Right lung (tissue), 10 donors: ENCODE data around the gene AP2A1. TPM values are rescaled to one million over a fixed set of nuclear protein-coding genes. Genes with fewer than 3 reads are reported as not detected.
A peak's percentile ranks its signal among the peaks of the same experiment; 100 is the strongest.
"Not testable (repeated sequence)": the region's sequence is repeated elsewhere in the genome, so short reads cannot be mapped to it uniquely, and the experiment has no call there.

Experiments
- DNase-seq, 2 donors: peaks; one replicate each; pipeline ENCODE4 v3.0.0-alpha.2; 2013
- long read RNA-seq, 8 donors: transcript quantifications; one replicate each; lab custom pipeline, GENCODE V29; 2026
- polyA plus RNA-seq, 5 donors: library from polyadenylated mRNA; unstranded; fragments of 120-200 nt; gene quantifications; one replicate each; pipeline versions ENCODE4 v1.2.1 to v1.2.3, GENCODE V29; 2013; ENCODE audit warnings: inconsistent platforms in 1 of 5, low replicate concordance in 1 of 5; ENCODE audit not compliant: insufficient read length in 5 of 5, insufficient read depth in 1 of 5

AP2A1 gene
- polyA plus RNA-seq = 10 to 100 TPM; 47.8 to 87.2 (median 57.3) TPM
- long read RNA-seq, donor 1, transcript AP2A1-208 (1 exons, 2,238 nt) = major isoform, 24 of 159 reads
- long read RNA-seq, donor 1, transcript AP2A1-201 (23 exons, 3,388 nt) = minor isoform, 9 of 159 reads
- long read RNA-seq, donor 1, partial matches to known transcripts = 121 of 159 reads
- long read RNA-seq, donor 1, other reads (novel, unspliced or antisense) = 5 of 159 reads
- long read RNA-seq, donor 2, transcript AP2A1-208 (1 exons, 2,238 nt) = major isoform, 8 of 11 reads
- long read RNA-seq, donor 2, partial matches to known transcripts = 0 of 11 reads
- long read RNA-seq, donor 2, other reads (novel, unspliced or antisense) = 0 of 11 reads
- long read RNA-seq, donor 3, transcript AP2A1-208 (1 exons, 2,238 nt) = major isoform, 26 of 33 reads
- long read RNA-seq, donor 3, partial matches to known transcripts = 6 of 33 reads
- long read RNA-seq, donor 3, other reads (novel, unspliced or antisense) = 0 of 33 reads
- long read RNA-seq, donor 4, transcript AP2A1-208 (1 exons, 2,238 nt) = major isoform, 15 of 27 reads
- long read RNA-seq, donor 4, partial matches to known transcripts = 9 of 27 reads
- long read RNA-seq, donor 4, other reads (novel, unspliced or antisense) = 0 of 27 reads
- long read RNA-seq, donor 5, transcript AP2A1-201 (23 exons, 3,388 nt) = minor isoform, 8 of 43 reads
- long read RNA-seq, donor 5, transcript AP2A1-208 (1 exons, 2,238 nt) = major isoform, 17 of 43 reads
- long read RNA-seq, donor 5, partial matches to known transcripts = 18 of 43 reads
- long read RNA-seq, donor 5, other reads (novel, unspliced or antisense) = 0 of 43 reads
- long read RNA-seq, donor 6, transcript AP2A1-201 (23 exons, 3,388 nt) = minor isoform, 7 of 25 reads
- long read RNA-seq, donor 6, transcript AP2A1-208 (1 exons, 2,238 nt) = major isoform, 18 of 25 reads
- long read RNA-seq, donor 6, partial matches to known transcripts = 0 of 25 reads
- long read RNA-seq, donor 6, other reads (novel, unspliced or antisense) = 0 of 25 reads
- long read RNA-seq, donor 7, transcript AP2A1-208 (1 exons, 2,238 nt) = major isoform, 16 of 101 reads
- long read RNA-seq, donor 7, partial matches to known transcripts = 53 of 101 reads
- long read RNA-seq, donor 7, other reads (novel, unspliced or antisense) = 27 of 101 reads
- long read RNA-seq, donor 8, partial matches to known transcripts = 5 of 7 reads
- long read RNA-seq, donor 8, other reads (novel, unspliced or antisense) = 0 of 7 reads

DNA sequence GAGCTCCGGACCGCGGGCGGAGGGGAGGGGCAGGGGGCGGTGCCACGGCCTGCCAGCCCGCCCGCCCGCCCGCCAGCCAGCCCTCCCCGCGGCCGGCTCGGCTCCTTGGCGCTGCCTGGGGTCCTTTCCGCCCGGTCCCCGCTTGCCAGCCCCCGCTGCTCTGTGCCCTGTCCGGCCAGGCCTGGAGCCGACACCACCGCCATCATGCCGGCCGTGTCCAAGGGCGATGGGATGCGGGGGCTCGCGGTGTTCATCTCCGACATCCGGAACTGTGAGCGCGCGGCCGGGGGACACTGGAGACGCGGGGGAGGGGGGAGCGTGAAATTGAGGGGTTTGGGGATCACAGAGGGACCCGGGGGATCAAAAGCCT lies at the start of gene AP2A1:
Gene AP2A1, plus strand, starts transcription at position 72 of the 370 bp plus-strand sequence. Its CDS starts 133 bp downstream, at position 205.
- DNase-seq = no peak

- peak; percentile 35 to 46 for DNase-seq
Measured at GRCh38 chr19:49718511-49718910, 48.3 kb upstream of the AP2A1 start.

DNA sequence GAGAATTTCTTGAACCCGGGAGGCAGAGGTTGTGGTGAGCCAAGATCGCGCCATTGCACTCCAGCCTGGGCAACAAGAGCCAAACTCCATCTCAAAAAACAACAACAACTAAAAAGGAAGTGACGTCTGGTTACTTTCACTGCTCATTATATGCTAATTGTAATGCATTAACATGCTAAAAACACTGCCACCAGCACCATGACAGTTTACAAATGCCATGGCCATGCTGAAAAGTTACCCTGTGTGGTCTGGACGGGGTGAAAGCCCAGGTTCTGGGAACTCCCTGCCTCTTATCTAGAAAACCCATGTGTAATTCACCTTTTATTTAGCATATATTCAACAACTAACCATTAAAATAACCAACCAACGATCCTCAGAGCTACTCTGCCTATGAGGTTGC lies 47.8 kb upstream of the AP2A1 start:
- DNase-seq = no peak

DNA sequence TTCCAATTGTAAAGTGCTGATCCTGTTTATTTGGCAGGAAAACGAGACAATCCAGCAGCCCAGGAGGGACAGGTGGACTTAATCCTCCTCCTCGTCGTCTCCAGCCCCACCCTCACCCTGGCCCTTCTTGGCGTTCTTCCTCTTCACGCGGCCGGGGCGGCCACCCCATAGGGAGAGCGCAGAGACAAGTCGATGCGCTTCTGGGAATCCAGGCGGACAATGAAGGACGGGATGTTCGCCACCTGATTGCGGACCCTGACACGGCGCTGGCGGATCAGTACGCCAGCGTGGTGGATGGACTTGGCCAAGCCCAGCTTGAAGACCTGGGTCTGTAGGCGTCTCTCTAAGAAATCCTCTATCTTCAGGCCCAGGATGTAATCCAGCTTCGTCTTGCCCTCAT lies 47.4 kb upstream of the AP2A1 start:
- DNase-seq = not testable (repeated sequence)

- peak; percentile 84 to 89 for DNase-seq
Measured at GRCh38 chr19:49727217-49728030, 39.4 kb upstream of the AP2A1 start.

DNA sequence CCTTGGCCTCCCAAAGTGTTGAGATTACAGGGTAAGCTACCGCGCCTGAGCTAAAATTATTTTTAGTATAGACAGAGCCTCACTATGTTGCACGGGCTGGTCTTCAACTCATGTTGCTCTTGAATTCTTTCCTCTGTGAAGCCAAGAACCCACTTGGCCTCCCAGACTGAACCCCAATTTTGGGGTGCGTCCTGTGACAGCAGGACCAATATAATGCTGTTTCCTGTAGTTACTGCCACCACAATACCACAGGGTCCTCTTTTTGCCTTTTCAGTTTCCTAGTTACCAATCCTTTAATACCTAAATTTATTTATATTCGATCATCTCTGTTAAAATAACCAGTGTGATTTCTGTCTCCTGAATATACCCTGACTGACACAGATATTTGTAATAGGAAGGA lies 36.6 kb upstream of the AP2A1 start:
- DNase-seq = no peak

DNA sequence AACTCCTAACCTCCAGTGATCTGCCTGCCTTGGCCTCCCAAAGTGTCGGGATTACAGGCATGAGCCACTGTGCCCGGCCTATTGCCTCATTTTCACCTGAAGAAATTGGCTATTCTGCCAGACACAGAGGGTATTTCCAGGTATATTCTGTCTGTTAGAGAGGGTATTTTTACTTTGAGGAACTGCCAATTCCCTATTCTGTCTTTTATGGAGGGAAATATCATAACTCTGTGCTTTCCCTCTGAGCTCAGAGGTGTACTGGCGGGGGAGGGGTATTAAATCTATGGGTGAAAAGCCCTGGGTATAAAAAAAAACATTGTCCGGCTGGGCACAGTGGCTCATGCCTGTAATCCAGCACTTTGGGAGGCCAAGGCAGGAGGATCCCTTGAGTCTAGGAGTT lies 28.5 kb upstream of the AP2A1 start:
- no peak for DNase-seq

- no peak for DNase-seq
Measured at GRCh38 chr19:49739098-49739497, 27.7 kb upstream of the AP2A1 start.

DNA sequence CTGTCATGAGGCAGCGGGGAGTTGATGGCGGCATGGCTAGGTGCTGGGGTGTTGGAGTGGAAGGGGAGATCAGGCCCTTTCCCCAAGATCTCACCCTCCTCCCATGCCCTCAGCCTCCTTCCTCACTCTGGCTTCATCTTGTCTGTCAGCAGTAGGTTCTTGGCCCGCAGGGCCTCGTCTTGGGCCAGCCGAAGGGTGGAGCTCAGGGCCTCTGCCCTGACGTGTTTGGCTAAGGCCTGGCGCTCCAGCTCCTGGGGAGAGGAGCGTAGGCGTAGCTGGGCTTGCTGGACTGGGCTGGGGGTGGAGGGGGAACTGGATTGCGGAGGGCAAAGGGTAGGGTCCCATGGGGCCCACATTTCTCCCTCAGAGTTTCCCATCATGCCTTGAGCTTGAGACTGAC lies 26.9 kb upstream of the AP2A1 start:
- DNase-seq = no peak

DNA sequence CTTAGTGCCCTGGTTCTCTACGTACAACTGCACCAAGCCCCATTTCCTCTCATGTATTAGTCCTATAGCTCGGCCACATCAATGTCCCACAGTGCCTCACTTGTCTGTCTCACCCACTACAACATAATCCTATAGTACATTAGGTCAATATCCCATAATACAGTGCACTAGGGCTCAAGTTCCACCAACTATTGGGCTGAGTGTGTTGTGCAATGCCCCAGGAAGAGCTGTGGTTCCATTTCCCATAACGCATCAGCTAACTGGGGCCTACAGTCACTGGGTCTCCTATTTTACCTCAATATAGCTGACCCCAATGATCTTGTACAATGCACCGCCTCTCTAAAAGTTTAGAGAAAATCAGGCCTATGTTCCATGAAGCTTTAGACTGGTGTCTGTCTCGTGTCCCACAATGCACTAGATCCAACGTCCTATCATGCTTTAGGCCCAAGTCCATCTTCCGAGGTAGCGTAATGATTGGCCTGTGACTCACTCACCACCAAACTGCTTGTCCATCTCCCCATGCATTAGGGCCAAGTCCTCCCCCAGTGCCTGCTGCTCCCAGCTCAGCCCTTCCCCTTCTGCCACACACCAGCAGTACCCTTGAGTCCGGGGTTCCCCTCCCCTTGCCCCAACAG lies 25.5 kb upstream of the AP2A1 start:
- no peak for DNase-seq

- no peak for DNase-seq
Measured at GRCh38 chr19:49744946-49745381, 21.8 kb upstream of the AP2A1 start.

DNA sequence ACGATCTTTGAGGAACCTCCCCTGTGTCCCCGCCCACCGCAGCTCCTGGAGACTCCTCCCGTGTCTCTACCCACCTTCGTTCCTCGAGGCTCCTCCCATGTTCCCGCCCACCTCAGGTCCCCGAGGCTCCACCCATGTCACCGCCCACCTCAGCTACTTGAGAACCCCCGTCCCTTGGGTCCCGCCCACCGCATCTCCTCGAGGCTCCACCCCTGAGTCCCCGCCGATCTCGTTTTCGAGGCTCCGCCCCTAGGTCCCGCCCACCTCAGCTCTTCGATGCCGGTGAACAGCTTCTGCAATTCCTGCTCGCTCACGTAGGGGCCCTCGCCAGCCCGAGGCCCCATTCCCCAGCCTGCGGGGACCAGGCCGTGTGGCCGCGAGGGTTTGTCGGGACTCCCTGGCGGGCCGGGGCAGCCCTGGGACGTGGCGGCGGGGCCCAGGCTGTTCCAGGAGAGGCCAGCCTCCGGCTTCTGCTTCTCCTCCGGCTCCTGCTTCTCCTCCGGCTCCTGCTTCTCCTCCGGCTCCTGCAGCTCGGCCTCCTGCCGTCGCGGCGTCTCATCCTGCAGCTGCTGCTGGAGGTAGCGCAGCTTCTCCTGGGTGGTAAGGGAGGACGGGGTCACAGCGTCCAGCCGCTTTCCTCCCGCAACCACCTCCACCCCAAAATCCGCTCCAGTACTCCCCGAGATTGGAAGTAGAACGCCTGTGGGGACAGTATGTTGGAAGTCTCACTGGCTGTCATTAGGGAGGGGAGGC lies 20.4 kb upstream of the AP2A1 start:
- DNase-seq = peak in 1 of 2 donors; percentile 14

- no peak for DNase-seq
Measured at GRCh38 chr19:49749055-49749716, 17.6 kb upstream of the AP2A1 start.

- DNase-seq = no peak
Measured at GRCh38 chr19:49749771-49750170, 17.0 kb upstream of the AP2A1 start.

DNA sequence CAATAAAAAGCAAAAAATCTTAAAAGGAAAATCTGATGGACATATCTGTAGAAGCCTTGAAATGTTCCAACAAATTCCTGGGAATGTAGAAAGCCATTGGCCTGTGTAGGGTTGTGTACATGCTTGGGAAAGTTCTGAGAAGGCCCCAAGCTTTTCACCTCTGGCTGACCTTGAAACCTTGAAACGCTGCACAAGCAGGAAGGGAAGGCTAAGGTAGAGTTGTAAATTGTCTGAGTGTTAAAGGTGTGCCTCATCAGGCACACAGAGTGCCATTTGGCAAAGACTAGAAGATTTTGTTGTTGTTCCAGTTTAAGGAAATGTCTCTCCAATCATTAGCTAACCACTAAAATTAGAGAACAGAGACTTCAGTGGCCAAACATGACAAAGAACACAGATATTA lies 14.1 kb upstream of the AP2A1 start:
- no peak for DNase-seq

DNA sequence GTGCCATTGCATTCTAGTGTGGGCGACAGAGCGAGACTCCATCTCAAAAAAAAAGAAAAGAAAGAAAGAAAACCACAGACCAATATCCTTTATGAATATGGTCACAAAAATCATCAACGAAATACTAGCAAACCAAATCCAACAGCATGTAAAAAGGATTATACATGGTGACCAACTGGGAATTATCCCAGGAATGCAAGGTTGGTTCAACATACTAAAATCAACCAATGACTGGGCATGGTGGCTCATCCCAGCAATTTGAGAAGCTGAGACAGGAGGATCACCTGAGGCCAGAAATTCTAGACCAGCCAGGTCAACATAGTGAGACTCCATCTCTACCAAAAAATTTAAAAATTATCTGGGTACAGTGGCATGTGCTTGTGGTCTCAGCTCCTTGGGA lies 10.8 kb upstream of the AP2A1 start:
- no peak for DNase-seq

GRCh38 chr19:49758292-49758691 lies 8.5 kb upstream of the AP2A1 start:
- no peak for DNase-seq

GRCh38 chr19:49761249-49761624 lies 5.6 kb upstream of the AP2A1 start:
- DNase-seq = no peak

- DNase-seq = peak; percentile 27 to 30
Measured at GRCh38 chr19:49761625-49762311, 5.0 kb upstream of the AP2A1 start.
